Measurements from ENCODE around the gene GP2.
"Not testable (repeated sequence)": the region's sequence is repeated elsewhere in the genome, so short reads cannot be mapped to it uniquely, and the experiment has no call there.

The GP2 gene

GRCh38 chr16:20319406-20319805 lies 7.9 kb downstream of the GP2 start:
- no peak for TF ChIP-seq POLR2A (IDR thresholded peaks at IDR 0.05; ENCODE audit: low read depth, low read length)
- FAIRE-seq (no peak), DNase-seq (ENCODE audit: insufficient read length, low spot score) (no peak)

GRCh38 chr16:20318437-20318836 lies 8.9 kb downstream of the GP2 start:
- TF ChIP-seq POLR2A (IDR thresholded peaks at IDR 0.05; ENCODE audit: low read depth, low read length), result no peak
- FAIRE-seq (no peak), DNase-seq (ENCODE audit: insufficient read length, low spot score) (no peak)

DNA sequence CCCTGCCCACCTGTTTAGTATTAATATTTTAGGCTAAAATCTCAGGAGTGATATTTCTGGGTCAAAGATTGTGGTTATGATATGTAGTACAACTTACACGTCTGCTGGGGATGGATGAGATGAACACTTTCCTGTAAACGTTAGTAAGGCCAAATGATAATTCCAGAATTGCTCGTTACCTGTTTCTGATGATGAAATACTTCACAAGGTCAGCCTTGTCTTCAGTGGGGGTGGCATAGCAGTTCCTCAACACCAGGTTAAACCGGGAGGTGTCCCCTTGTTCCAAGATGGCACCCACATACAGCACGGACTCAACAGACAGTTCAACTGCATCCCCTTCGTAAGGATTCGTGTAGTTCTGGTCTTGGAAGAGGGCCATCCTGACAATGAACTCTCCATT lies 9.3 kb downstream of the GP2 start:
- FAIRE-seq (no peak), DNase-seq (ENCODE audit: insufficient read length, low spot score) (no peak)
- TF ChIP-seq POLR2A (IDR thresholded peaks at IDR 0.05; ENCODE audit: low read depth, low read length), result no peak

DNA sequence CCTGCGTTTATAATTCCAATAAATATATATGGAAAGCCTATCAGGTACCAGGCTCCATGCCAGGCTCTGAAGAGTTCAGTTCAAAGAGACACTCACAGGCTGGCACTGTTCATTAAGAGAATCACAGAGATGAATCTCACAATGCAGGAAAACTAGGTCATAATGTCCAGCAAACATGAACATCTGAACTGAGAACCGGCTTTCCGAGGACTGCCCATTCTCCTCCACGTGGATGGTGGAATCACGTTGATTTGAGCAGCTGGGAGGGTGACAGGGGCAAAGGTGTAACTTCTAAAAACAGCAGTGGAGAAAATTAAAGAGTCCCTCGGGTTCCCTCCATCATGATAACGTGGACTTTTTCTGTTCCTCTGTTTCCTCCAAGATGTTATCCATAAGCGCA lies 10.2 kb downstream of the GP2 start:
- DNase-seq (ENCODE audit: insufficient read length, low spot score), result no peak
- FAIRE-seq, result no peak
- no peak for TF ChIP-seq POLR2A (IDR thresholded peaks at IDR 0.05; ENCODE audit: low read depth, low read length)

GRCh38 chr16:20316715-20317114 lies 10.6 kb downstream of the GP2 start:
- FAIRE-seq (no peak), DNase-seq (ENCODE audit: insufficient read length, low spot score) (no peak)
- TF ChIP-seq POLR2A (IDR thresholded peaks at IDR 0.05; ENCODE audit: low read depth, low read length), result no peak

GRCh38 chr16:20315764-20316163 lies 11.5 kb downstream of the GP2 start:
- DNase-seq (ENCODE audit: insufficient read length, low spot score) (no peak), FAIRE-seq (no peak)
- TF ChIP-seq POLR2A (IDR thresholded peaks at IDR 0.05; ENCODE audit: low read depth, low read length), result no peak

DNA sequence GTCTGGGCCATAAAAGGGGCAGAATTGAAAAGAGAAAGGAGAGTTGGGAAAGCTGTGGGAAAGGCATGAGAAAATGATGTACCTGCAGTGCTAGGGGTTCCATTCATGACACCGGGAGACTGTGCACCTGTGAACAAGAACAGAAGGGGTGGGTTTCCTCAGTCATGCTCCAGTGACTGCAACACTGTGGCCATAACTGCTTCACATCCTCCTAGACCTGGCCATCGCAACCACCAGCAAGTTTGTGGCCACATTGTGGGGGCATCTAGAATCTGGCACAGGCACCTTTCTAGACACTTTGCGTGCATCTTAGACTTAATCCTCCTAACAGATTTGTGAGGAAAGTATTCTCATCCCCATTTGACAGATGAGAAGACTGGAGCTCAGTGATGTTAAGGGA lies 12.7 kb downstream of the GP2 start:
- DNase-seq (ENCODE audit: insufficient read length, low spot score) (no peak), FAIRE-seq (no peak)
- TF ChIP-seq POLR2A (IDR thresholded peaks at IDR 0.05; ENCODE audit: low read depth, low read length), result no peak

DNA sequence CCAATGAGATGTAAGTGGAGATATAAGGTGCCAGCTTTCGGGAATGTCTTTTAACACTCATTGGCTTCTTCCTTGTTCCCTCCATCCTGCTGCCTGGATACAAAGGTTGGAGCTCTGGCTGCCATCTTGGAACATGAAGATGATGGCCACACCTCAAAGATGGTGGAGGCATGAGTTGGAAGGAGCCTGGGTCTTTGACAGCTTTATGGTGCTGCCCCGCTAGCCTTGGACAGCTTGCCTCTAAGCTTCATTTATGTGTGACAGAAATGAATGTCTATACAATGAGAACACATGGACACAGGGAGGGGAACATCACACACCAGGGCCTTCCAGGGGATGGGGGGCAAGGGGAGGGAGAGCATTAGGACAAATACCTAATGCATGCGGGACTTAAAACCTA lies 13.6 kb downstream of the GP2 start:
- DNase-seq (ENCODE audit: insufficient read length, low spot score) (no peak), FAIRE-seq (no peak)
- no peak for TF ChIP-seq POLR2A (IDR thresholded peaks at IDR 0.05; ENCODE audit: low read depth, low read length)

- FAIRE-seq; DNase-seq (ENCODE audit: insufficient read length, low spot score): not testable (repeated sequence)
Observed at GRCh38 chr16:20312536-20313095, 14.7 kb downstream of the GP2 start.

- no peak for TF ChIP-seq POLR2A (IDR thresholded peaks at IDR 0.05; ENCODE audit: low read depth, low read length)
- FAIRE-seq, result no peak
- DNase-seq (ENCODE audit: insufficient read length, low spot score), result no peak
Observed at GRCh38 chr16:20311548-20311947, 15.8 kb downstream of the GP2 start.

- TF ChIP-seq POLR2A (IDR thresholded peaks at IDR 0.05; ENCODE audit: low read depth, low read length), result no peak
- FAIRE-seq, result no peak
- DNase-seq (ENCODE audit: insufficient read length, low spot score), result no peak
Observed at GRCh38 chr16:20310421-20311395, 16.6 kb downstream of the GP2 start.

GRCh38 chr16:20309786-20310185 lies 17.5 kb downstream of the GP2 start:
- no peak for TF ChIP-seq POLR2A (IDR thresholded peaks at IDR 0.05; ENCODE audit: low read depth, low read length)
- FAIRE-seq, result no peak
- DNase-seq (ENCODE audit: insufficient read length, low spot score), result no peak

- DNase-seq (ENCODE audit: insufficient read length, low spot score), result no peak
- no peak for FAIRE-seq
- TF ChIP-seq POLR2A (IDR thresholded peaks at IDR 0.05; ENCODE audit: low read depth, low read length), result no peak
Observed at GRCh38 chr16:20308801-20309590, 18.3 kb downstream of the GP2 start.

DNA sequence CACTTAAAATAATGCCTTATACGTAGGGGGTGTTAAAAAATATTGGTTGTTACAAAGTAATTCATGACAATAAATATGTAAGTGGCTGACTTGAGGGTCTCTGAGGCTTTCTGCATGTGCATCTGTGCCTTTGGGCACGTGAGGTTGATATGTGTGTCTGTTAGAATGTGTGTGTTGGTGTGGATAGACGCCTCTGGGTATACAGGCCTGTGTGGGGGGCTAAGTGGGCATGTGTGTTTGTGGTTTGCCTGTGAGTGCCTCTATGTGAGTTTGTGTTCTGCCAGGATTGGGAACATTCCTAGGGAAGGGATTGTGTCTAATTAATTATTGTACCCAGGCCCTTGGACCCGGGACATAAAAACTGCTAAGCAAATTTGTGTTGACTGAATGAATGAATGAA lies 19.0 kb downstream of the GP2 start:
- no peak for TF ChIP-seq POLR2A (IDR thresholded peaks at IDR 0.05; ENCODE audit: low read depth, low read length)
- FAIRE-seq (no peak), DNase-seq (ENCODE audit: insufficient read length, low spot score) (no peak)
